Trophoblast cell (in vitro differentiated cells and primary cell): ENCODE results near the gene SCAF1.

Source experiments
- DNase-seq, 2 donors: peaks; one replicate each; pipeline ENCODE4 v3.0.0-alpha.2; 2016
- H2AFZ ChIP-seq: 2 replicates; pipeline ENCODE4 v1.6.1; 2013; ENCODE audit warnings: low read length, moderate library complexity, mild to moderate bottlenecking; ENCODE audit not compliant: insufficient read depth, poor library complexity
- H2AK5ac ChIP-seq: 2 replicates; pipeline ENCODE4 v1.6.1; 2013; ENCODE audit warnings: mild to moderate bottlenecking, low read length
- H2BK120ac ChIP-seq: 2 replicates; pipeline ENCODE4 v1.6.1; 2013; ENCODE audit warnings: low read length, mild to moderate bottlenecking, moderate library complexity; ENCODE audit not compliant: insufficient read depth, poor library complexity
- H2BK12ac ChIP-seq: 2 replicates; pipeline ENCODE4 v1.6.1; 2013; ENCODE audit warnings: mild to moderate bottlenecking, low read length, moderate library complexity
- H2BK5ac ChIP-seq: 2 replicates; pipeline ENCODE4 v1.6.1; 2013; ENCODE audit warnings: low read length, low read depth, moderate library complexity, mild to moderate bottlenecking; ENCODE audit not compliant: poor library complexity
- H3K14ac ChIP-seq: 2 replicates; pipeline ENCODE4 v1.6.1; 2013; ENCODE audit warnings: mild to moderate bottlenecking, low read length
- H3K18ac ChIP-seq: 2 replicates; pipeline ENCODE4 v1.6.1; 2013; ENCODE audit warnings: mild to moderate bottlenecking, low read length
- H3K23ac ChIP-seq: 2 replicates; pipeline ENCODE4 v1.6.1; 2013; ENCODE audit warnings: low read length
- H3K27ac ChIP-seq: 2 replicates; pipeline ENCODE4 v1.5.1; 2013; ENCODE audit warnings: low read depth, mild to moderate bottlenecking, inconsistent platforms, low read length, moderate library complexity
- H3K27me3 ChIP-seq: 2 replicates; pipeline ENCODE4 v1.6.1; 2013; ENCODE audit warnings: inconsistent platforms, mild to moderate bottlenecking, low read length, moderate library complexity; ENCODE audit not compliant: insufficient read depth
- H3K36me3 ChIP-seq, 2 experiments: 1 replicate in 1 of 2; 2 replicates in 1 of 2; pipeline ENCODE4 v1.6.1; 2013; ENCODE audit warnings: low read length in 2 of 2, mild to moderate bottlenecking in 2 of 2, moderate library complexity in 1 of 2; ENCODE audit not compliant: insufficient read depth in 2 of 2, control insufficient read depth in 1 of 2
- H3K4ac ChIP-seq: 2 replicates; pipeline ENCODE4 v1.6.1; 2013; ENCODE audit warnings: low read depth, mild to moderate bottlenecking, low read length, moderate library complexity
- H3K4me1 ChIP-seq, 2 experiments: 1 replicate in 1 of 2; 2 replicates in 1 of 2; pipeline ENCODE4 v1.6.1; 2013; ENCODE audit warnings: low read length in 2 of 2, mild to moderate bottlenecking in 2 of 2, moderate library complexity in 1 of 2; ENCODE audit not compliant: insufficient read depth in 2 of 2, control insufficient read depth in 1 of 2
- H3K4me2 ChIP-seq: 2 replicates; pipeline ENCODE4 v1.6.1; 2013; ENCODE audit warnings: inconsistent platforms, mild to moderate bottlenecking, low read length, moderate library complexity
- H3K4me3 ChIP-seq: 2 replicates; pipeline ENCODE4 v1.5.1; 2013; ENCODE audit warnings: mild to moderate bottlenecking, low read depth, low read length, inconsistent platforms
- H3K79me1 ChIP-seq: one replicate; pipeline ENCODE4 v1.6.1; 2013; ENCODE audit warnings: low read length
- H3K79me2 ChIP-seq: 2 replicates; pipeline ENCODE4 v1.6.1; 2013; ENCODE audit warnings: low read length, mild to moderate bottlenecking; ENCODE audit not compliant: control insufficient read depth, insufficient read depth, poor library complexity
- H3K9ac ChIP-seq: 2 replicates; pipeline ENCODE4 v1.6.1; 2013; ENCODE audit warnings: mild to moderate bottlenecking, low read length
- H3K9me3 ChIP-seq: 2 replicates; pipeline ENCODE4 v1.6.1; 2013; ENCODE audit warnings: low read depth, mild to moderate bottlenecking, control low read depth, inconsistent platforms, low read length; ENCODE audit not compliant: insufficient read depth
- H4K12ac ChIP-seq: 2 replicates; pipeline ENCODE4 v1.6.1; 2013; ENCODE audit warnings: low read depth, mild to moderate bottlenecking, low read length, moderate library complexity
- H4K8ac ChIP-seq: 2 replicates; pipeline ENCODE4 v1.6.1; 2013; ENCODE audit warnings: low read depth, mild to moderate bottlenecking, low read length, moderate library complexity
- H4K91ac ChIP-seq: one replicate; pipeline ENCODE4 v1.6.1; 2013; ENCODE audit warnings: low read depth, mild to moderate bottlenecking, low read length, moderate library complexity
- WGBS: extraction: QIAGEN DNeasy Blood & Tissue Kit; methylation state at CpG from one replicate; pipeline ENCODE4 v1.1.7; 2013; ENCODE audit warnings: missing lambda C conversion rate; ENCODE audit not compliant: insufficient read length, insufficient coverage; ENCODE audit errors: extremely low coverage; 5-methylcytosine and 5-hydroxymethylcytosine counted together

The SCAF1 gene

DNA sequence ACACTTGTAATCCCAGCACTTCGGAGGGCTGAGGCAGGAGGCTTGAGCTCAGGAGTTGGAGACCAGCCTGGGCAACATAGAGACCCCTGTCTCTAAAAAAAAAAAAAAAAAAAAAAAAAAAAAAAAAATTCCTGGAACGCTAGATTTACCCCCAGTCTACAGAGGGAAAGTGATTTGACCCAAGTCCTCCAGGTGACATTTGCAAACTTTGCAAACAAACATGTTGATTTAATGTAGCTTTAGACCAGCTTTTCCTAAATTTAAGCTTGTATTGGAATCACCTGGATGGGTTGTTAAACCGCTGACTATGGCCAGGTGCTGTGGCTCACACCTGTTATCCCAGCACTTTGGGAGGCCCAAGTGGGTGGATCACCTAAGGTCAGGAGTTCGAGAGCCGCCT is 57.4 kb downstream of the SCAF1 start:
- Histone ChIP-seq H3K27ac (no peak overlapping the region), H2AFZ (no peak overlapping the region), H3K27me3 (no peaks in the 10 kb centered on the region), H2BK5ac (no peak overlapping the region), H3K4me2 (no peak overlapping the region), H4K12ac (no peak overlapping the region), H2BK12ac (no peak overlapping the region), H3K18ac (no peak overlapping the region), H3K79me1 (no peaks in the 10 kb centered on the region), H3K4ac (no peak overlapping the region), H3K4me3 (no peak overlapping the region), H3K79me2 (no peaks in the 10 kb centered on the region), H4K91ac (no peak overlapping the region), H3K14ac (no peak overlapping the region), H2AK5ac (no peak overlapping the region), H3K36me3 (no peaks in the 10 kb centered on the region), H3K9ac (no peak overlapping the region), H3K9me3 (no peaks in the 10 kb centered on the region), H2BK120ac (no peak overlapping the region), H3K4me1 (no peaks in the 10 kb centered on the region), H4K8ac (no peak overlapping the region), H3K23ac (no peak overlapping the region)
- no peak for DNase-seq
- WGBS, result no CpG with 5 or more reads among the region's 5 CpGs

DNA sequence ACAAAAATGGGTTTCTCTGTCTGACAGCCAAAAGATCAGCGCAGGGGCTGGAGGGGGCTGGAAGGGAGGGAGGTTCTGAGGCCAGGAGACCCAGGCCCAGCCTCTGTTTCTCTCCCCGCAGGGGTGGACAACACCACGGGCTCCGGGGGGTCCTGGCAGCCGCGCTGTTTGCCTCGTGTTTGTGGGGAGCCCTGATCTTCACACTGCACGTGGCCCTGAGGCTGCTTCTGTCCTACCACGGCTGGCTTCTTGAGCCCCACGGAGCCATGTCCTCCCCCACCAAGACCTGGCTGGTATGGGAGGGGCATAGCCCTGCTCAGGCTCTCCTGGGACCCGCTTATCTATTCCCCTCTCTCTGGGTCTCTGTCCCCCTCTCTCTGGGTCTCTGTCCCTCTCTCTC is 58.6 kb downstream of the SCAF1 start:
- Histone ChIP-seq H3K14ac (no peak overlapping the region), H3K9ac (no peak overlapping the region)
- no CpG with 5 or more reads among the region's 11 CpGs for WGBS

DNA sequence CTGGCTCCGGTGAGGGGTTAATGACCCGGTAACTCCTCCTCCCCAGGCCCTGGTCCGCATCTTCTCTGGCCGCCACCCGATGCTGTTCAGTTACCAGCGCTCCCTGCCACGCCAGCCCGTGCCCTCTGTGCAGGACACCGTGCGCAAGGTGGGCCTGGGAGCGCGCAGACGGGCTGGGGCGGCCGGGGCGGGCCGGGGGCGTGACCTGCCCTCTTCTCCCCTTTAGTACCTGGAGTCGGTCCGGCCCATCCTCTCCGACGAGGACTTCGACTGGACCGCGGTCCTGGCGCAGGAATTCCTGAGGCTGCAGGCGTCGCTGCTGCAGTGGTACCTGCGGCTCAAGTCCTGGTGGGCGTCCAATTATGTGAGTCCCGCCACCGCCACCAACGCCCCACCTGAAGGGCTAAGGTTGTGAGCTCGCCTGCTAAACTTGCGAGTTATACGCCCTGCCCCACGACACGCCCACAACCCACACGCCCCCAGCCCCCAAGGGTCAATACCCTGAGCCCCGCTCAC is 59.3 kb downstream of the SCAF1 start:
- Histone ChIP-seq H2AK5ac (no peak overlapping the region), H4K12ac (no peak overlapping the region), H2BK12ac (no peak overlapping the region), H2AFZ (no peak overlapping the region), H3K9me3 (no peaks in the 10 kb centered on the region), H3K9ac (no peak overlapping the region), H2BK120ac (no peak overlapping the region), H3K14ac (no peak overlapping the region), H3K18ac (no peak overlapping the region), H3K4me1 (no peaks in the 10 kb centered on the region), H3K27me3 (no peaks in the 10 kb centered on the region), H3K36me3 (no peaks in the 10 kb centered on the region), H4K91ac (no peak overlapping the region), H2BK5ac (no peak overlapping the region), H4K8ac (no peak overlapping the region), H3K79me1 (no peaks in the 10 kb centered on the region), H3K23ac (no peak overlapping the region), H3K4ac (no peak overlapping the region), H3K4me2 (no peak overlapping the region), H3K79me2 (no peaks in the 10 kb centered on the region), H3K4me3 (no peak overlapping the region), H3K27ac (no peak overlapping the region)
- DNase-seq, result peak in 1 of 2 donors; percentile 16
- no CpG with 5 or more reads among the region's 40 CpGs for WGBS

More for the DNA sequence above, 58.6 kb downstream of the SCAF1 start:
- no peak overlapping the region for H4K91ac ChIP-seq
- H2BK5ac ChIP-seq, result no peak overlapping the region
- no peak for DNase-seq
- no peaks in the 10 kb centered on the region for H3K27me3 ChIP-seq
- H4K8ac ChIP-seq, result no peak overlapping the region
- H3K36me3 ChIP-seq, result no peaks in the 10 kb centered on the region
- H3K79me2 ChIP-seq, result no peaks in the 10 kb centered on the region
- H3K4ac ChIP-seq, result no peak overlapping the region
- no peak overlapping the region for H3K18ac ChIP-seq
- H2BK12ac ChIP-seq, result no peak overlapping the region
- no peak overlapping the region for H3K4me2 ChIP-seq
- H2AK5ac ChIP-seq, result no peak overlapping the region
- H3K23ac ChIP-seq, result no peak overlapping the region
- H4K12ac ChIP-seq, result no peak overlapping the region
- no peak overlapping the region for H3K27ac ChIP-seq
- H3K4me1 ChIP-seq, result no peaks in the 10 kb centered on the region
- no peak overlapping the region for H2AFZ ChIP-seq
- H3K9me3 ChIP-seq, result no peaks in the 10 kb centered on the region
- H3K79me1 ChIP-seq, result no peaks in the 10 kb centered on the region
- no peak overlapping the region for H2BK120ac ChIP-seq
- no peak overlapping the region for H3K4me3 ChIP-seq

DNA sequence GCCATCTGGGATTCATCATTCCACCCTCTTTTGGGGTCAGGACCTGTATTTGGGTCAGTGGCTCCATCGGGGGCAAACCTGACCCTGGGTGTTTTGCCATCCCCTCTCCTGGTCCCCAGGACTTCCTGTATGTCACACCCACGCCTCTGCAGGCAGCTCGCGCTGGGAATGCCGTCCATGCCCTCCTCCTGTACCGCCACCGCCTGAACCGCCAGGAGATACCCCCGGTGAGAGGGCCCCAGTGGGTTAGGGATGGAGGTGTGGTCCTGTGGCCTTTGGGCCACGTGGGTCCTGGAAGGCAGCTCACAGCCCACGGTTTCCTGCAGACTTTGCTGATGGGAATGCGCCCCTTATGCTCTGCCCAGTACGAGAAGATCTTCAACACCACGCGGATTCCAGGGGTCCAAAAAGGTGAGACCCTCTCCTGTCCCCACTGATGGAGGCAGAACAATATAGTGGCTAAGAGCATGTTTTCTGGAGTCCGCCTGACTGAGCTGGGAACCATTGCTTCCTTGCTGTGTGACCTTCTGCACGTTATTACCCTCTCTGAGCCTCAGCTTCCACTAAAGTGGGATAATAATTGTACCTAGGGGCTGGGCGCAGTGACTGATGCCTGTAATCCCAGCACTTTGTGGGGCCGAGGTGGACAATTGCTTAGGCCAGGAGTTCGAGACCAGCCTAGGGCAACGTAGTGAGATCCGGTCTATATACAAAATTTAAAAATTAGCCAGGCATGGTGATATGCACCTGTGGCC is 63.1 kb downstream of the SCAF1 start:
- Histone ChIP-seq H3K27me3 (no peaks in the 10 kb centered on the region), H3K23ac (no peak overlapping the region), H3K79me2 (no peaks in the 10 kb centered on the region), H2AFZ (no peak overlapping the region), H2BK5ac (no peak overlapping the region), H3K9me3 (no peaks in the 10 kb centered on the region), H3K79me1 (no peaks in the 10 kb centered on the region), H3K4me1 (no peaks in the 10 kb centered on the region), H4K12ac (no peak overlapping the region), H3K18ac (no peak overlapping the region), H3K4ac (no peak overlapping the region), H3K4me2 (no peak overlapping the region), H2BK120ac (no peak overlapping the region), H4K91ac (no peak overlapping the region), H3K14ac (no peak overlapping the region), H2AK5ac (no peak overlapping the region), H2BK12ac (no peak overlapping the region), H3K4me3 (no peak overlapping the region), H3K27ac (no peak overlapping the region), H3K36me3 (no peaks in the 10 kb centered on the region), H3K9ac (no peak overlapping the region), H4K8ac (no peak overlapping the region)
- whole genome bisulfite sequencing, result no CpG with 5 or more reads among the region's 22 CpGs
- no peak for DNase-seq
